K562 (cell line): ENCODE measurements around the gene PRKAR2B. TPM values are rescaled to one million over a fixed set of nuclear protein-coding genes. Genes with fewer than 3 reads are reported as not detected.

Source experiments
- ARID3A ChIP-seq: IDR thresholded peaks from 2 replicates; pipeline ENCODE4 v1.6.1; 2012; ENCODE audit warnings: low read depth, low read length, improper control_type of control experiment, borderline replicate concordance
- CCNT2 ChIP-seq: IDR thresholded peaks from 2 replicates; pipeline ENCODE4 v1.6.1; 2011; ENCODE audit warnings: borderline replicate concordance, low read depth, mild to moderate bottlenecking, moderate library complexity, mixed read lengths, low read length; ENCODE audit not compliant: insufficient read length; ENCODE audit errors: extremely low read depth
- CEBPG ChIP-seq, 3 experiments: fragments of 200-800 bp in 1 of 3; sonication (Bioruptor generic) in 1 of 3; sonication (generic) in 1 of 3; formaldehyde crosslinking in 1 of 3; IDR thresholded peaks in 2 of 3; conservative IDR thresholded peaks in 1 of 3; 2 replicates each; pipeline versions ENCODE4 v1.6.1 to v1.8.0; 2016 to 2022; ENCODE audit warnings: missing compliant biosample characterization in 2 of 3, missing genetic modification characterization in 2 of 3, mild to moderate bottlenecking in 1 of 3, missing genetic modification reagents in 1 of 3
- CHD4 ChIP-seq: fragments of 200-600 bp; sonication (generic); IDR thresholded peaks from 3 replicates; pipeline ENCODE4 v1.6.1; 2012; ENCODE audit warnings: low read depth, mild to moderate bottlenecking, mixed read lengths, low read length, inconsistent platforms; ENCODE audit not compliant: insufficient read depth, insufficient replicate concordance, poor library complexity, severe bottlenecking
- EP300 ChIP-seq: IDR thresholded peaks from 2 replicates; pipeline ENCODE4 v1.6.1; 2012; ENCODE audit warnings: low read length, improper control_type of control experiment
- FOXA3 ChIP-seq, 2 experiments: fragments of 450-650 bp in 1 of 2; sonication (generic) in 1 of 2; formaldehyde crosslinking; IDR thresholded peaks in 1 of 2; conservative IDR thresholded peaks in 1 of 2; 2 replicates each; pipeline versions ENCODE4 v1.4.0 to v1.8.0; 2020 to 2022; ENCODE audit warnings: mild to moderate bottlenecking in 2 of 2, missing genetic modification reagents in 1 of 2
- FOXK1 ChIP-seq: sonication (generic); formaldehyde crosslinking; IDR thresholded peaks from 2 replicates; pipeline ENCODE4 v1.8.0; 2022; ENCODE audit warnings: missing genetic modification reagents, mild to moderate bottlenecking, borderline replicate concordance
- FOXM1 ChIP-seq, 2 experiments: fragments of 450-650 bp in 1 of 2; sonication (generic) in 1 of 2; formaldehyde crosslinking in 1 of 2; IDR thresholded peaks; 2 replicates each; pipeline versions ENCODE4 v1.6.1 to v1.9.0; 2017 to 2022; ENCODE audit warnings: low read depth in 2 of 2, mild to moderate bottlenecking in 2 of 2, missing genetic modification reagents in 1 of 2, moderate library complexity in 1 of 2
- FUS ChIP-seq: fragments of 200-400 bp; formaldehyde crosslinking; optimal IDR thresholded peaks from 2 replicates; pipeline ENCODE3; 2017; ENCODE audit warnings: low read depth, low read length
- GMEB1 ChIP-seq: fragments of 250-450 bp; sonication (Bioruptor Pico); IDR thresholded peaks from 2 replicates; pipeline ENCODE4 v1.4.0; 2020; ENCODE audit warnings: mild to moderate bottlenecking
- JUNB ChIP-seq: fragments of 450-650 bp; formaldehyde crosslinking; conservative IDR thresholded peaks from 2 replicates; pipeline ENCODE4 v1.4.0; 2020; ENCODE audit warnings: mild to moderate bottlenecking
- SIN3A ChIP-seq, 2 experiments: fragments of 150-350 bp in 1 of 2; IDR thresholded peaks; 2 replicates each; pipeline ENCODE4 v1.6.1; 2011 to 2016; ENCODE audit warnings: borderline replicate concordance in 2 of 2, low read depth in 2 of 2, low read length in 2 of 2, mild to moderate bottlenecking in 2 of 2, moderate library complexity in 2 of 2; ENCODE audit not compliant: control insufficient read depth in 1 of 2
- SMC3 ChIP-seq: conservative IDR thresholded peaks from 2 replicates; pipeline ENCODE4 v1.6.1; 2011; ENCODE audit warnings: low read depth, low read length, improper control_type of control experiment; ENCODE audit not compliant: insufficient read depth
- SRSF9 ChIP-seq: fragments of 200-400 bp; formaldehyde crosslinking; IDR thresholded peaks from 2 replicates; pipeline ENCODE4 v1.6.1; 2017; ENCODE audit warnings: low read depth, low read length, borderline replicate concordance
- YY1 ChIP-seq, 3 experiments: IDR thresholded peaks; 2 replicates each; pipeline ENCODE4 v1.6.1; 2011; ENCODE audit warnings: low read length in 2 of 3, mild to moderate bottlenecking in 2 of 3, moderate library complexity in 2 of 3, borderline replicate concordance in 1 of 3, control low read depth in 1 of 3, low read depth in 1 of 3; ENCODE audit not compliant: insufficient read depth in 3 of 3, insufficient replicate concordance in 2 of 3, control insufficient read depth in 1 of 3, insufficient read length in 1 of 3; ENCODE audit errors: extremely low read depth in 1 of 3
- polyA plus RNA-seq, 8 experiments: library from polyadenylated mRNA; depleted of rRNA in 4 of 8; stranded (reverse) in 5 of 8; unstranded in 3 of 8; fragments of >200 nt; fragmentation: Nextera tagmentation in 2 of 8; fragmentation: Illumina TruSeq in 1 of 8; extraction: Ambion mirVana in 2 of 8; extraction: Trizol in 1 of 8; gene quantifications; 2 replicates each; pipeline versions ENCODE4 v1.2.1 to v1.2.3, GENCODE V29; 2011 to 2014; ENCODE audit warnings: inconsistent platforms in 1 of 8, missing spikeins in 1 of 8
- total RNA-seq, 7 experiments: library from RNA; depleted of rRNA in 6 of 7; stranded (reverse); fragments of >200 nt in 6 of 7; fragmentation: Illumina TruSeq in 2 of 7; extraction: Trizol in 2 of 7; gene quantifications; 2 replicates each; pipeline versions ENCODE4 v1.2.1 to v1.2.3, GENCODE V29; 2011 to 2021; ENCODE audit warnings: low replicate concordance in 1 of 7

PRKAR2B gene
- total and polyA plus RNA-seq, 9 of the 15 experiments (the other 6 are each of a cell fraction or from before 2014, with no cell fraction given) = 59.0 to 173 (median 129) TPM

GRCh38 chr7:107045980-107046379 lies 1.5 kb downstream of the PRKAR2B start (continued):
- peak; percentile 3 for TF ChIP-seq CCNT2
- TF ChIP-seq FOXK1 (CRISPR knock-in tag) = no peak
- peak; percentile 22 for TF ChIP-seq CHD4
- TF ChIP-seq FOXA3 (CRISPR knock-in tag; conservative IDR thresholded peaks at IDR 0.05 in 1 of 2, IDR thresholded peaks at IDR 0.05 in 1 of 2) = peak in 1 of 2 experiments; percentile 87; a peak in 2 of 4 replicates
- TF ChIP-seq CEBPG (CRISPR knock-in tag; IDR thresholded peaks at IDR 0.05) = peak; percentile 74; the same call in 1 of the 2 replicates
- TF ChIP-seq CEBPG (tag; conservative IDR thresholded peaks at IDR 0.05 in 1 of 2, IDR thresholded peaks at IDR 0.05 in 1 of 2) = peak; percentile 76
- TF ChIP-seq SRSF9 = no peak
- TF ChIP-seq YY1 (IDR thresholded peaks at IDR 0.05; ENCODE audit: borderline replicate concordance in 1 of 3, control insufficient read depth in 1 of 3, extremely low read depth in 1 of 3, insufficient read depth in 3 of 3, insufficient read length in 1 of 3, insufficient replicate concordance in 2 of 3, low read depth in 1 of 3, low read length in 2 of 3) = no peak
- peak; percentile 33; the same call in 1 of the 2 replicates for TF ChIP-seq EP300
- TF ChIP-seq JUNB (CRISPR knock-in tag) = no peak
- 0 out of 2 replicates have a peak, but pooled peaks have one; percentile 22 for TF ChIP-seq ARID3A
- TF ChIP-seq SMC3 = 0 out of 2 replicates have a peak, but pooled peaks have one; percentile 3
- TF ChIP-seq GMEB1 (CRISPR knock-in tag) = 0 out of 2 replicates have a peak, but pooled peaks have one; percentile 11
- TF ChIP-seq FUS = no peak
- no peak for TF ChIP-seq FOXM1 (IDR thresholded peaks at IDR 0.05; ENCODE audit: low read depth)
- TF ChIP-seq FOXM1 (CRISPR knock-in tag; IDR thresholded peaks at IDR 0.05; ENCODE audit: low read depth) = no peak
- peak in 1 of 2 experiments; percentile 43; a peak in 1 of 4 replicates for TF ChIP-seq SIN3A (IDR thresholded peaks at IDR 0.05; ENCODE audit: borderline replicate concordance in 2 of 2, control insufficient read depth in 1 of 2, low read depth in 2 of 2, low read length in 2 of 2)
